ENCODE results near the gene CFAP77.

GRCh38 chr9:132577119-132577518, 167.1 kb downstream of the CFAP77 start:
- TF ChIP-seq POLR2AphosphoS5 (IDR thresholded peaks at IDR 0.05; ENCODE audit: low read depth, low read length) (no peak), POLR2A (IDR thresholded peaks at IDR 0.05; ENCODE audit: low read depth, low read length) (no peak)

Data from GM12892 (cell line).